H9 (cell line): ENCODE measurements around the gene CLN3. TPM values are rescaled to one million over a fixed set of nuclear protein-coding genes. Genes with fewer than 3 reads are reported as not detected.

Experiments used
- DNase-seq: peaks from one replicate; pipeline ENCODE4 v3.0.0-alpha.2; 2017
- H2AFZ ChIP-seq: one replicate; pipeline ENCODE4 v1.6.1; 2013; ENCODE audit warnings: mild to moderate bottlenecking, low read length, control low read depth, moderate library complexity
- H2AK5ac ChIP-seq: 2 replicates; pipeline ENCODE4 v1.6.1; 2013; ENCODE audit warnings: low read length, control low read depth, mixed read lengths; ENCODE audit not compliant: insufficient read length
- H2BK120ac ChIP-seq: one replicate; pipeline ENCODE4 v1.6.1; 2013; ENCODE audit warnings: low read depth, mild to moderate bottlenecking, low read length, control low read depth, inconsistent platforms; ENCODE audit not compliant: poor library complexity, severe bottlenecking
- H2BK12ac ChIP-seq: 2 replicates; pipeline ENCODE4 v1.6.1; 2013; ENCODE audit warnings: low read length, control low read depth, mixed read lengths, low read depth; ENCODE audit not compliant: insufficient read length
- H2BK15ac ChIP-seq: 2 replicates; pipeline ENCODE4 v1.6.1; 2013; ENCODE audit warnings: low read depth, low read length, control low read depth
- H2BK20ac ChIP-seq: one replicate; pipeline ENCODE4 v1.6.1; 2013; ENCODE audit warnings: low read depth, mild to moderate bottlenecking, low read length, control low read depth, inconsistent platforms; ENCODE audit not compliant: poor library complexity, severe bottlenecking
- H2BK5ac ChIP-seq: 2 replicates; pipeline ENCODE4 v1.6.1; 2013; ENCODE audit warnings: low read length, control low read depth, mixed read lengths; ENCODE audit not compliant: insufficient read length
- H3K14ac ChIP-seq: 2 replicates; pipeline ENCODE4 v1.6.1; 2013; ENCODE audit warnings: low read length, control low read depth; ENCODE audit not compliant: insufficient read depth
- H3K18ac ChIP-seq: 2 replicates; pipeline ENCODE4 v1.6.1; 2013; ENCODE audit warnings: low read depth, mild to moderate bottlenecking, mixed read lengths, low read length, control low read depth; ENCODE audit not compliant: insufficient read length
- H3K23ac ChIP-seq: 2 replicates; pipeline ENCODE4 v1.6.1; 2013; ENCODE audit warnings: low read length, control low read depth, mixed read lengths, low read depth; ENCODE audit not compliant: insufficient read length
- H3K23me2 ChIP-seq: 2 replicates; pipeline ENCODE4 v1.6.1; 2013; ENCODE audit warnings: low read depth, mild to moderate bottlenecking, mixed read lengths, low read length, control low read depth; ENCODE audit not compliant: insufficient read length, poor library complexity, severe bottlenecking
- H3K27ac ChIP-seq: 2 replicates; pipeline ENCODE4 v1.5.1; 2013; ENCODE audit warnings: low read length, control low read depth, mixed read lengths, low read depth; ENCODE audit not compliant: insufficient read length
- H3K27me3 ChIP-seq: 2 replicates; pipeline ENCODE4 v1.6.1; 2013; ENCODE audit warnings: low read length, control low read depth, inconsistent platforms; ENCODE audit not compliant: insufficient read depth
- H3K4ac ChIP-seq: 2 replicates; pipeline ENCODE4 v1.6.1; 2013; ENCODE audit warnings: low read depth, mild to moderate bottlenecking, control low read depth, inconsistent platforms, low read length, moderate library complexity
- H3K4me1 ChIP-seq: 2 replicates; pipeline ENCODE4 v1.6.1; 2013; ENCODE audit warnings: low read length, control low read depth, inconsistent platforms; ENCODE audit not compliant: insufficient read depth
- H3K4me2 ChIP-seq: 2 replicates; pipeline ENCODE4 v1.6.1; 2013; ENCODE audit warnings: low read length, control low read depth, mixed read lengths; ENCODE audit not compliant: insufficient read length, insufficient read depth
- H3K56ac ChIP-seq: 2 replicates; pipeline ENCODE4 v1.6.1; 2013; ENCODE audit warnings: low read depth, mild to moderate bottlenecking, mixed read lengths, low read length, control low read depth; ENCODE audit not compliant: insufficient read length
- H3K79me1 ChIP-seq: 2 replicates; pipeline ENCODE4 v1.6.1; 2013; ENCODE audit warnings: low read depth, mild to moderate bottlenecking, moderate library complexity, low read length, control low read depth, inconsistent platforms; ENCODE audit not compliant: insufficient read depth, poor library complexity, severe bottlenecking
- H3K79me2 ChIP-seq: 2 replicates; pipeline ENCODE4 v1.6.1; 2013; ENCODE audit warnings: low read length, control low read depth, inconsistent platforms; ENCODE audit not compliant: insufficient read depth
- H3K9ac ChIP-seq: 2 replicates; pipeline ENCODE4 v1.6.1; 2013; ENCODE audit warnings: low read length, control low read depth, mixed read lengths; ENCODE audit not compliant: insufficient read length; ENCODE audit errors: extremely low read depth
- H3K9me3 ChIP-seq: one replicate; pipeline ENCODE4 v1.6.1; 2013; ENCODE audit warnings: low read depth, low read length, inconsistent platforms; ENCODE audit not compliant: control insufficient read depth
- H3T11ph ChIP-seq: one replicate; pipeline ENCODE4 v1.6.1; 2013; ENCODE audit warnings: mild to moderate bottlenecking, low read length, control low read depth, inconsistent platforms
- H4K20me1 ChIP-seq: one replicate; pipeline ENCODE4 v1.6.1; 2013; ENCODE audit not compliant: control insufficient read depth, insufficient read length, insufficient read depth
- H4K5ac ChIP-seq: 2 replicates; pipeline ENCODE4 v1.6.1; 2013; ENCODE audit warnings: low read depth, mild to moderate bottlenecking, mixed read lengths, low read length, control low read depth; ENCODE audit not compliant: insufficient read length
- H4K8ac ChIP-seq: replicated peaks from 2 replicates; pipeline ENCODE4 v1.6.1; 2013; ENCODE audit warnings: low read length, control low read depth, mixed read lengths, low read depth; ENCODE audit not compliant: insufficient read length
- H4K91ac ChIP-seq: 2 replicates; pipeline ENCODE4 v1.6.1; 2013; ENCODE audit warnings: low read depth, mild to moderate bottlenecking, moderate library complexity, mixed read lengths, low read length, control low read depth; ENCODE audit not compliant: insufficient read length
- H3K27ac Mint-ChIP-seq, 3 experiments: 2 replicates in 2 of 3; 3 replicates in 1 of 3; pipeline ENCODE4 v1.8.0; 2020 to 2021; ENCODE audit warnings: mixed read lengths in 3 of 3, mild to moderate bottlenecking in 1 of 3, moderate library complexity in 1 of 3
- H3K27me3 Mint-ChIP-seq: 2 replicates; pipeline ENCODE4 v1.8.0; 2021; ENCODE audit warnings: low read depth, mild to moderate bottlenecking, moderate library complexity, mixed read lengths
- H3K36me3 Mint-ChIP-seq, 3 experiments: 2 replicates in 2 of 3; 3 replicates in 1 of 3; pipeline ENCODE4 v1.8.0; 2020 to 2021; ENCODE audit warnings: low read depth in 3 of 3, mixed read lengths in 3 of 3; ENCODE audit not compliant: insufficient read depth in 1 of 3
- H3K4me1 Mint-ChIP-seq, 2 experiments: 2 replicates each; pipeline ENCODE4 v1.8.0; 2020; ENCODE audit warnings: mixed read lengths in 2 of 2
- H3K4me3 Mint-ChIP-seq, 2 experiments: 2 replicates in 1 of 2; 3 replicates in 1 of 2; pipeline ENCODE4 v1.8.0; 2020 to 2021; ENCODE audit warnings: mild to moderate bottlenecking in 2 of 2, mixed read lengths in 2 of 2, moderate library complexity in 1 of 2
- H3K9me3 Mint-ChIP-seq, 2 experiments: 2 replicates in 1 of 2; 3 replicates in 1 of 2; pipeline ENCODE4 v1.8.0; 2020; ENCODE audit warnings: mild to moderate bottlenecking in 2 of 2, mixed read lengths in 2 of 2, moderate library complexity in 1 of 2
- CTCF ChIP-seq: fragments of 200-600 bp; sonication (generic); conservative IDR thresholded peaks from 3 replicates; pipeline ENCODE4 v1.8.0; 2021; ENCODE audit warnings: antibody characterized with exemption, mild to moderate bottlenecking
- WGBS: extraction: QIAGEN DNeasy Blood & Tissue Kit; methylation state at CpG from one replicate; pipeline ENCODE4 v1.1.7; 2013; ENCODE audit warnings: missing lambda C conversion rate, low lambda C conversion rate, mixed read lengths; ENCODE audit not compliant: insufficient read length; ENCODE audit errors: extremely low coverage; 5-methylcytosine and 5-hydroxymethylcytosine counted together
- total RNA-seq: library from RNA; stranded (reverse); gene quantifications from 2 replicates; pipeline ENCODE4 v1.2.1, GENCODE V29; 2021

The CLN3 gene
- total RNA-seq, 1 experiment from 2014 or later = 21.4 TPM

- Histone ChIP-seq H4K8ac (no peak overlapping the region), H3K79me2 (no peaks in the 10 kb centered on the region)
- H3K4me1 Mint-ChIP-seq = peaks cover 0 to 2% of the 10 kb centered on the region in 2 experiments; a peak in 1 of 4 replicates
Measured at GRCh38 chr16:28475221-28475620, 16.7 kb downstream of the CLN3 start.

More at GRCh38 chr16:28475221-28475620, 16.7 kb downstream of the CLN3 start:
- no peaks in the 10 kb centered on the region for H3K9me3 ChIP-seq
- no peak overlapping the region for H2BK20ac ChIP-seq
- H2AFZ ChIP-seq = no peak overlapping the region
- no peak overlapping the region for H3T11ph ChIP-seq
- no peak overlapping the region for H2BK5ac ChIP-seq
- no peak overlapping the region for H3K4ac ChIP-seq
- H3K79me1 ChIP-seq = no peaks in the 10 kb centered on the region
- no peak overlapping the region for H2BK120ac ChIP-seq
- H3K36me3 Mint-ChIP-seq = peaks cover 2 to 6% (median 5%) of the 10 kb centered on the region in 3 experiments; a peak in 4 of 7 replicates
- no CpG with 5 or more reads among the region's 2 CpGs for WGBS
- no peak overlapping the region for H3K18ac ChIP-seq
- no peaks in the 10 kb centered on the region for H3K23me2 ChIP-seq
- TF ChIP-seq CTCF = no peak
- no peak overlapping the region for H4K91ac ChIP-seq
- no peak overlapping the region for H2BK15ac ChIP-seq
- no peak overlapping the region for H3K14ac ChIP-seq
- H3K4me1 ChIP-seq = no peaks in the 10 kb centered on the region
- no peak overlapping the region for H3K27ac ChIP-seq
- H3K27ac Mint-ChIP-seq = no peak overlapping the region
- no peak overlapping the region for H3K56ac ChIP-seq
- H4K5ac ChIP-seq = no peak overlapping the region
- no peak overlapping the region for H3K23ac ChIP-seq
- H3K27me3 ChIP-seq = no peaks in the 10 kb centered on the region
- H4K20me1 ChIP-seq = no peaks in the 10 kb centered on the region
- DNase-seq = no peak
- H3K9me3 Mint-ChIP-seq = no peaks in the 10 kb centered on the region
- H3K4me2 ChIP-seq = no peak overlapping the region
- no peak overlapping the region for H2AK5ac ChIP-seq
- H3K4me3 Mint-ChIP-seq = no peak overlapping the region
- no peaks in the 10 kb centered on the region for H3K27me3 Mint-ChIP-seq
- no peak overlapping the region for H2BK12ac ChIP-seq
- no peak overlapping the region for H3K9ac ChIP-seq
